K562 (cell line): ENCODE measurements around the gene GLE1. TPM values are rescaled to one million over a fixed set of nuclear protein-coding genes. Genes with fewer than 3 reads are reported as not detected.

ENCODE experiments used
- ASH1L ChIP-seq: fragments of 450-650 bp; IDR thresholded peaks from 2 replicates; pipeline ENCODE4 v1.6.1; 2018; ENCODE audit warnings: borderline replicate concordance, mild to moderate bottlenecking, low read depth; ENCODE audit not compliant: partially characterized antibody
- BHLHE40 ChIP-seq: IDR thresholded peaks from 2 replicates; pipeline ENCODE4 v1.6.1; 2011; ENCODE audit warnings: low read length, improper control_type of control experiment
- DACH1 ChIP-seq: fragments of 450-650 bp; IDR thresholded peaks from 2 replicates; pipeline ENCODE4 v1.6.1; 2018; ENCODE audit not compliant: partially characterized antibody
- NFATC3 ChIP-seq: fragments of 450-650 bp; IDR thresholded peaks from 2 replicates; pipeline ENCODE4 v1.6.1; 2017; ENCODE audit warnings: mild to moderate bottlenecking
- NR1H2 ChIP-seq: sonication (generic); formaldehyde crosslinking; IDR thresholded peaks from 2 replicates; pipeline ENCODE4 v1.4.0; 2020; ENCODE audit warnings: mild to moderate bottlenecking, missing genetic modification reagents
- TBP ChIP-seq: optimal IDR thresholded peaks from 2 replicates; pipeline ENCODE3; 2011; ENCODE audit warnings: low read depth, low read length, improper control_type of control experiment
- polyA plus RNA-seq, 8 experiments: library from polyadenylated mRNA; depleted of rRNA in 4 of 8; stranded (reverse) in 5 of 8; unstranded in 3 of 8; fragments of >200 nt; fragmentation: Nextera tagmentation in 2 of 8; fragmentation: Illumina TruSeq in 1 of 8; extraction: Ambion mirVana in 2 of 8; extraction: Trizol in 1 of 8; gene quantifications; 2 replicates each; pipeline versions ENCODE4 v1.2.1 to v1.2.3, GENCODE V29; 2011 to 2014; ENCODE audit warnings: inconsistent platforms in 1 of 8, missing spikeins in 1 of 8
- total RNA-seq, 7 experiments: library from RNA; depleted of rRNA in 6 of 7; stranded (reverse); fragments of >200 nt in 6 of 7; fragmentation: Illumina TruSeq in 2 of 7; extraction: Trizol in 2 of 7; gene quantifications; 2 replicates each; pipeline versions ENCODE4 v1.2.1 to v1.2.3, GENCODE V29; 2011 to 2021; ENCODE audit warnings: low replicate concordance in 1 of 7
- TF ChIP-seq, protein P1 (sequence below): fragments of 450-650 bp; IDR thresholded peaks from 2 replicates; pipeline ENCODE4 v1.6.1; 2017; ENCODE audit warnings: antibody characterized with exemption, mild to moderate bottlenecking
- TF ChIP-seq, protein P2 (sequence below), 2 experiments: fragments of 450-650 bp; conservative IDR thresholded peaks; 2 replicates each; pipeline ENCODE4 v1.6.1; 2017; ENCODE audit warnings: mild to moderate bottlenecking in 2 of 2, moderate library complexity in 2 of 2
- TF ChIP-seq, protein P3 (sequence below): fragments of 450-650 bp; IDR thresholded peaks from 2 replicates; pipeline ENCODE4 v1.6.1; 2016; ENCODE audit warnings: low read depth
- TF ChIP-seq, protein P4 (sequence below): fragments of 250-450 bp; sonication (Bioruptor Pico); IDR thresholded peaks from 2 replicates; pipeline ENCODE4 v1.8.0; 2022; ENCODE audit warnings: inconsistent platforms

GLE1 gene
- total and polyA plus RNA-seq, 9 of the 15 experiments (the other 6 are each of a cell fraction or from before 2014, with no cell fraction given), result 15.9 to 44.8 (median 37.6) TPM

DNA sequence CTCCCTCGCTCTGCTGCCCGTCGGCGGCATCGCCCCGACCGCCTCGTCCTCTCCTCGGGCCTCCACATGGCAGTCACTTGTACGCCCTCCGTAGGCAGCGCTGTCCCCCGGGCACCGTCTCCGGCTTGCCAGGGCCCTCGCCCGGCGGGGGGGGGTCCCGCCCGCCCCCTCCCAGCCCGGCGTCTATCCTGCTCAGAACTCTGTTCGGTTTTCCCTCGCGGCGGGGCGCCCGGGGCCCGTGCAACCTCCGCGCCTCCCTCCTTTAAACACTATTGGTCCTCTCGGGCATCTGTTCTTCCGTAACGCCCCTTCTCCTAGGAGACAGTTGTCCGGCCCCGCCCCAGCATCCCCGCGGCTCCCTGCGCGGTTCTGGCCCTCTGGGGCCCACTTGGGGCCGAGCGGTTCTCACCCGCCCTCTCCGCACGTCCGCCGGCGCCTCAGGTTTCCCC lies 47.9 kb upstream of the GLE1 start (continued):
- no peak for TF ChIP-seq NFATC3
- TF ChIP-seq, protein P1, sequence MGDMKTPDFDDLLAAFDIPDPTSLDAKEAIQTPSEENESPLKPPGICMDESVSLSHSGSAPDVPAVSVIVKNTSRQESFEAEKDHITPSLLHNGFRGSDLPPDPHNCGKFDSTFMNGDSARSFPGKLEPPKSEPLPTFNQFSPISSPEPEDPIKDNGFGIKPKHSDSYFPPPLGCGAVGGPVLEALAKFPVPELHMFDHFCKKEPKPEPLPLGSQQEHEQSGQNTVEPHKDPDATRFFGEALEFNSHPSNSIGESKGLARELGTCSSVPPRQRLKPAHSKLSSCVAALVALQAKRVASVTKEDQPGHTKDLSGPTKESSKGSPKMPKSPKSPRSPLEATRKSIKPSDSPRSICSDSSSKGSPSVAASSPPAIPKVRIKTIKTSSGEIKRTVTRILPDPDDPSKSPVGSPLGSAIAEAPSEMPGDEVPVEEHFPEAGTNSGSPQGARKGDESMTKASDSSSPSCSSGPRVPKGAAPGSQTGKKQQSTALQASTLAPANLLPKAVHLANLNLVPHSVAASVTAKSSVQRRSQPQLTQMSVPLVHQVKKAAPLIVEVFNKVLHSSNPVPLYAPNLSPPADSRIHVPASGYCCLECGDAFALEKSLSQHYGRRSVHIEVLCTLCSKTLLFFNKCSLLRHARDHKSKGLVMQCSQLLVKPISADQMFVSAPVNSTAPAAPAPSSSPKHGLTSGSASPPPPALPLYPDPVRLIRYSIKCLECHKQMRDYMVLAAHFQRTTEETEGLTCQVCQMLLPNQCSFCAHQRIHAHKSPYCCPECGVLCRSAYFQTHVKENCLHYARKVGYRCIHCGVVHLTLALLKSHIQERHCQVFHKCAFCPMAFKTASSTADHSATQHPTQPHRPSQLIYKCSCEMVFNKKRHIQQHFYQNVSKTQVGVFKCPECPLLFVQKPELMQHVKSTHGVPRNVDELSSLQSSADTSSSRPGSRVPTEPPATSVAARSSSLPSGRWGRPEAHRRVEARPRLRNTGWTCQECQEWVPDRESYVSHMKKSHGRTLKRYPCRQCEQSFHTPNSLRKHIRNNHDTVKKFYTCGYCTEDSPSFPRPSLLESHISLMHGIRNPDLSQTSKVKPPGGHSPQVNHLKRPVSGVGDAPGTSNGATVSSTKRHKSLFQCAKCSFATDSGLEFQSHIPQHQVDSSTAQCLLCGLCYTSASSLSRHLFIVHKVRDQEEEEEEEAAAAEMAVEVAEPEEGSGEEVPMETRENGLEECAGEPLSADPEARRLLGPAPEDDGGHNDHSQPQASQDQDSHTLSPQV, result 0 out of 2 replicates have a peak, but pooled peaks have one; percentile 25
- TF ChIP-seq DACH1, result no peak
- TF ChIP-seq, protein P2, sequence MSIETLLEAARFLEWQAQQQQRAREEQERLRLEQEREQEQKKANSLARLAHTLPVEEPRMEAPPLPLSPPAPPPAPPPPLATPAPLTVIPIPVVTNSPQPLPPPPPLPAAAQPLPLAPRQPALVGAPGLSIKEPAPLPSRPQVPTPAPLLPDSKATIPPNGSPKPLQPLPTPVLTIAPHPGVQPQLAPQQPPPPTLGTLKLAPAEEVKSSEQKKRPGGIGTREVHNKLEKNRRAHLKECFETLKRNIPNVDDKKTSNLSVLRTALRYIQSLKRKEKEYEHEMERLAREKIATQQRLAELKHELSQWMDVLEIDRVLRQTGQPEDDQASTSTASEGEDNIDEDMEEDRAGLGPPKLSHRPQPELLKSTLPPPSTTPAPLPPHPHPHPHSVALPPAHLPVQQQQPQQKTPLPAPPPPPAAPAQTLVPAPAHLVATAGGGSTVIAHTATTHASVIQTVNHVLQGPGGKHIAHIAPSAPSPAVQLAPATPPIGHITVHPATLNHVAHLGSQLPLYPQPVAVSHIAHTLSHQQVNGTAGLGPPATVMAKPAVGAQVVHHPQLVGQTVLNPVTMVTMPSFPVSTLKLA (conservative IDR thresholded peaks at IDR 0.05), result peak in 1 of 2 experiments; percentile 37; a peak in 3 of 4 replicates
- TF ChIP-seq, protein P3, sequence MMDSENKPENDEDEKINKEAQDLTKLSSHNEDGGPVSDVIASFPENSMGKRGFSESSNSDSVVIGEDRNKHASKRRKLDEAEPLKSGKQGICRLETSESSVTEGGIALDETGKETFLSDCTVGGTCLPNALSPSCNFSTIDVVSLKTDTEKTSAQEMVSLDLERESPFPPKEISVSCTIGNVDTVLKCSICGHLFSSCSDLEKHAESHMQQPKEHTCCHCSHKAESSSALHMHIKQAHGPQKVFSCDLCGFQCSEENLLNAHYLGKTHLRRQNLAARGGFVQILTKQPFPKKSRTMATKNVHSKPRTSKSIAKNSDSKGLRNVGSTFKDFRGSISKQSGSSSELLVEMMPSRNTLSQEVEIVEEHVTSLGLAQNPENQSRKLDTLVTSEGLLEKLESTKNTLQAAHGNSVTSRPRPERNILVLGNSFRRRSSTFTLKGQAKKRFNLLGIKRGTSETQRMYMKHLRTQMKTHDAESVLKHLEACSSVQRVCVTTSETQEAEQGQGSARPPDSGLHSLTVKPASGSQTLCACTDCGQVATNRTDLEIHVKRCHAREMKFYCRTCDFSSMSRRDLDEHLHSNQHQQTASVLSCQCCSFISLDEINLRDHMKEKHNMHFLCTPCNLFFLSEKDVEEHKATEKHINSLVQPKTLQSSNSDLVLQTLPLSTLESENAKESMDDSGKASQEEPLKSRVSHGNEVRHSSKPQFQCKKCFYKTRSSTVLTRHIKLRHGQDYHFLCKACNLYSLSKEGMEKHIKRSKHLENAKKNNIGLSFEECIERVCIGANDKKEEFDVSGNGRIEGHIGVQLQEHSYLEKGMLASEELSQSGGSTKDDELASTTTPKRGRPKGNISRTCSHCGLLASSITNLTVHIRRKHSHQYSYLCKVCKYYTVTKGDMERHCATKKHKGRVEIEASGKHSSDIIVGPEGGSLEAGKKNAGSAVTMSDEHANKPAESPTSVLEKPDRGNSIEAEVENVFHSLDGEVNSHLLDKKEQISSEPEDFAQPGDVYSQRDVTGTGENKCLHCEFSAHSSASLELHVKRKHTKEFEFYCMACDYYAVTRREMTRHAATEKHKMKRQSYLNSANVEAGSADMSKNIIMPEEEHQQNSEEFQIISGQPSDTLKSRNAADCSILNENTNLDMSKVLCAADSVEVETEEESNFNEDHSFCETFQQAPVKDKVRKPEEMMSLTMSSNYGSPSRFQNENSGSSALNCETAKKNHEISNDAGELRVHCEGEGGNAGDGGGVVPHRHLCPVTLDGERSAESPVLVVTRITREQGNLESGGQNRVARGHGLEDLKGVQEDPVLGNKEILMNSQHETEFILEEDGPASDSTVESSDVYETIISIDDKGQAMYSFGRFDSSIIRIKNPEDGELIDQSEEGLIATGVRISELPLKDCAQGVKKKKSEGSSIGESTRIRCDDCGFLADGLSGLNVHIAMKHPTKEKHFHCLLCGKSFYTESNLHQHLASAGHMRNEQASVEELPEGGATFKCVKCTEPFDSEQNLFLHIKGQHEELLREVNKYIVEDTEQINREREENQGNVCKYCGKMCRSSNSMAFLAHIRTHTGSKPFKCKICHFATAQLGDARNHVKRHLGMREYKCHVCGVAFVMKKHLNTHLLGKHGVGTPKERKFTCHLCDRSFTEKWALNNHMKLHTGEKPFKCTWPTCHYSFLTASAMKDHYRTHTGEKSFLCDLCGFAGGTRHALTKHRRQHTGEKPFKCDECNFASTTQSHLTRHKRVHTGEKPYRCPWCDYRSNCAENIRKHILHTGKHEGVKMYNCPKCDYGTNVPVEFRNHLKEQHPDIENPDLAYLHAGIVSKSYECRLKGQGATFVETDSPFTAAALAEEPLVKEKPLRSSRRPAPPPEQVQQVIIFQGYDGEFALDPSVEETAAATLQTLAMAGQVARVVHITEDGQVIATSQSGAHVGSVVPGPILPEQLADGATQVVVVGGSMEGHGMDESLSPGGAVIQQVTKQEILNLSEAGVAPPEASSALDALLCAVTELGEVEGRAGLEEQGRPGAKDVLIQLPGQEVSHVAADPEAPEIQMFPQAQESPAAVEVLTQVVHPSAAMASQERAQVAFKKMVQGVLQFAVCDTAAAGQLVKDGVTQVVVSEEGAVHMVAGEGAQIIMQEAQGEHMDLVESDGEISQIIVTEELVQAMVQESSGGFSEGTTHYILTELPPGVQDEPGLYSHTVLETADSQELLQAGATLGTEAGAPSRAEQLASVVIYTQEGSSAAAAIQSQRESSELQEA, result 0 out of 2 replicates have a peak, but pooled peaks have one; percentile 23
- TF ChIP-seq NR1H2 (CRISPR knock-in tag), result no peak
- TF ChIP-seq ASH1L, result no peak
- TF ChIP-seq, protein P4, sequence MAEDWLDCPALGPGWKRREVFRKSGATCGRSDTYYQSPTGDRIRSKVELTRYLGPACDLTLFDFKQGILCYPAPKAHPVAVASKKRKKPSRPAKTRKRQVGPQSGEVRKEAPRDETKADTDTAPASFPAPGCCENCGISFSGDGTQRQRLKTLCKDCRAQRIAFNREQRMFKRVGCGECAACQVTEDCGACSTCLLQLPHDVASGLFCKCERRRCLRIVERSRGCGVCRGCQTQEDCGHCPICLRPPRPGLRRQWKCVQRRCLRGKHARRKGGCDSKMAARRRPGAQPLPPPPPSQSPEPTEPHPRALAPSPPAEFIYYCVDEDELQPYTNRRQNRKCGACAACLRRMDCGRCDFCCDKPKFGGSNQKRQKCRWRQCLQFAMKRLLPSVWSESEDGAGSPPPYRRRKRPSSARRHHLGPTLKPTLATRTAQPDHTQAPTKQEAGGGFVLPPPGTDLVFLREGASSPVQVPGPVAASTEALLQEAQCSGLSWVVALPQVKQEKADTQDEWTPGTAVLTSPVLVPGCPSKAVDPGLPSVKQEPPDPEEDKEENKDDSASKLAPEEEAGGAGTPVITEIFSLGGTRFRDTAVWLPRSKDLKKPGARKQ (CRISPR knock-in tag), result no peak
- TF ChIP-seq BHLHE40, result 0 out of 2 replicates have a peak, but pooled peaks have one; percentile 33
- peak; percentile 36 for TF ChIP-seq TBP
